HG03354 (cell line): ENCODE data around the gene MEGF6.

Source experiments
- ATAC-seq: cut with Tn5 transposase; IDR thresholded peaks from one replicate; pipeline ENCODE4 v1.9.1; 2021; ENCODE audit warnings: mild to moderate bottlenecking; ENCODE audit not compliant: unreplicated experiment, poor library complexity, severe bottlenecking

MEGF6 gene

DNA sequence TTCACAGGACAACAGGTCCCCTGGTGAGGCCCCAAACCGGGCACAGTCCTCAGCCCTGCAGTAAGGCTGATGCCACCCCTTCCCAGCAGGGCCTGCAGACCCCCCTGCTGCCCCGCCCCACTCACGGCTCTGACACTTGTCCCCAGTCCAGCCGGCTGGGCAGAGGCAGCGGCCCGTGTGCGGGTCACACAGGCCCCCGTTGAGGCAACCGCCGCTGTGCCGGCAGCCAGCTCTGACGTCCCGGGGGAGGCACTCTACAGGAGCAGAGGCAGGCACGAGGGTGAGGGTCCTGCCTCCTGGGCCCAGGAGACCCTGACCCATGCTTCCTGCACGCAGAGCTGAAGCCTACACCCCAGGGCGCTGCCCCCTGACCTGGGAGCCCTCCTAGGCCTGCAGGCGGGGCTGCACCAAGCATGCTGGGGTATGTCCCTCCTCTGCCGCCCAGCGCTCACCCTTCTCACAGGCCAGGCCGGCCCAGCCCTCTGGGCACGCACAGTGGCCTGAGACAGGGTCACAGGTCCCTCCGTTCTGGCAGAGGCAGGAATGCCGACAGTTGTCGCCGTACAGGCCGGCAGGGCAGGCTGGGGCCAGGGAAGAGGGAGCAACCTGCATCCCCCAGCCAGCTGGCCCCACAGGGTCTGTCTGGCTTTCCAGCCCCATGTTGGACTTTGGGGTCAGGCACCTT is 112.9 kb downstream of the MEGF6 start:
- no peak for ATAC-seq

DNA sequence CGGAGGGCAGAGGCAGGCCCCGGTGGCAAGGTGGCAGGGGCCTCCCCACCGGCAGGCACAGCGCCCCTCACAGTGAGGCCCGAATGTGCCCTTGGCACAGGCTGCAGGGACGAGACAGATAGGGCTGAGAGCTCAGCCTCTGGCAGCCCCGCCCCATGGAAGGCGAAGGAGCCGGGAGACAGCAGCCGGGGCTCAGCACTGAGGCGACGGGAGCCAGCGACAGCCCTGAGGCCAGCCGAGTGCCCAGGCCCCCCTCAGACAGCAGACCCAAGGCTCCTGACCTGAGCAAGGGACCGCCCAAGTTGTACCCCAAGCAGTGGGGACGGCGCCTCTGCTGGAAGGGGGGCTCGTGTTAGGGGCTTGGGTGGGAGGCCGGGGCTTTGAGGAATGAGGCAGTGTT is 113.8 kb downstream of the MEGF6 start:
- no peak for ATAC-seq

DNA sequence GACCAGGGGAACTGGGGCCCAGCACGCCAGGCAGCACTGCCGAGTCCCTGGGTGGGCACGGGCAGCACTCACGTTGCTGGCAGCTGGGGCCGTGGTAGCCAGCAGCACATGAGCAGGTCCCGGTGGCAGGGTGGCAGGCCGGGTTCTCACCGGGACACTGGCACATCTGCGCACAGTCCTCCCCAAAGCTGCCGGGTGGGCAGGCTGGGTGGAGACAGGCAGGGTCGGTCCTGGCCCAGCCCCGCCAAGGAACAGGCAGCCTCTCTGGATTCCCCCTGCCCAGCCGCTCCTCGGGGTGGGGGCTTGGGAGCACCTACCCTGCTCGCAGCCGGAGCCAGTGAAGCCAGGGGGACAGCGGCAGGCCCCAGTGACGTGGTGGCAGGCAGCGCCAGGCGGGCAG is 114.4 kb downstream of the MEGF6 start:
- no peak for ATAC-seq

DNA sequence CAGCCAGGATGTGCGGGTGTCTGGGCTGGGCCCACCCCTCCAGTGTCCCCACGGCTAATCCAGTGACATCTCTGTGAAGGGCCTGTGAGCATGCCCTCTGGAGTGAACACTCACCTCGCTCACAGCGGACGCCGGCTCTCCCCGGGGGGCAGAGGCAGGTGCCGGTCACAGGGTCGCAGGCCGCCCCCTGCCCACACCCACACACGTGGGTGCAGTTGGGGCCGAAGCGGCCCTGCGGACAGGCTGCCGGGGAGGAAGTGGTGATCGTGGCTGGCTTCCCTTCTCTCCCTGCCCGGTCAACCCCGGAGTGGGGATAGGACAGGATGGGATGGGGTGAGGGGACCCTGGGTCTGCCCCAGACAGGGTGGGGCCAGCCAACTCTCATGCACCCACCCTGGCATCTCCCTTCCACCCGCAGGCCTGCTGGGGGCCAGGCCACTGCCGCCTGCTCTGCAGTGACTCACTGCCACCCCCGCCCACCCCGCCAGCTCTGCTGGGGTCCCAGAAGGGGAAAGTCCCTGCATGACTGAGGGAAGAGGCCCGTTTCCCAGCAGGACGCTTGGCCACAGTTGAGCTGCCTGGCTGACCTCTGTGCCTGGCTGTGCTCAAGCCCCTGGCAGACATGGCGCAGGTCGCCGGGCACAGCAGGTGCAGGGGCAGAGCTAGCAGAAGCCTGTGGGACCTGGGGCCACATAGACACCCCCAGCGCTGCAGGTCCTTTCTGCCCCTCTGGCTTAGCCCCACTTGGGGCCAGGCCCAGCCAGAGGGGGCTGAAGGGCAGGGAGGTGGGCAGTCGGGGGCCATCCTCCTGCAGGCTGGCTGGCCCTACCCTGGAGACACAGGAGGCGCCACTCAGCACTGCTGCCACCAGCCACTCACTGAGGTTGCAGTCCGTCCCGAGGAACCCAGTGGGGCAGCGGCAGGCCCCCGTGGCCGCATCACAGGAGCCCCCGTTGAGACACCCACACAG is 115.2 kb downstream of the MEGF6 start:
- no peak for ATAC-seq

DNA sequence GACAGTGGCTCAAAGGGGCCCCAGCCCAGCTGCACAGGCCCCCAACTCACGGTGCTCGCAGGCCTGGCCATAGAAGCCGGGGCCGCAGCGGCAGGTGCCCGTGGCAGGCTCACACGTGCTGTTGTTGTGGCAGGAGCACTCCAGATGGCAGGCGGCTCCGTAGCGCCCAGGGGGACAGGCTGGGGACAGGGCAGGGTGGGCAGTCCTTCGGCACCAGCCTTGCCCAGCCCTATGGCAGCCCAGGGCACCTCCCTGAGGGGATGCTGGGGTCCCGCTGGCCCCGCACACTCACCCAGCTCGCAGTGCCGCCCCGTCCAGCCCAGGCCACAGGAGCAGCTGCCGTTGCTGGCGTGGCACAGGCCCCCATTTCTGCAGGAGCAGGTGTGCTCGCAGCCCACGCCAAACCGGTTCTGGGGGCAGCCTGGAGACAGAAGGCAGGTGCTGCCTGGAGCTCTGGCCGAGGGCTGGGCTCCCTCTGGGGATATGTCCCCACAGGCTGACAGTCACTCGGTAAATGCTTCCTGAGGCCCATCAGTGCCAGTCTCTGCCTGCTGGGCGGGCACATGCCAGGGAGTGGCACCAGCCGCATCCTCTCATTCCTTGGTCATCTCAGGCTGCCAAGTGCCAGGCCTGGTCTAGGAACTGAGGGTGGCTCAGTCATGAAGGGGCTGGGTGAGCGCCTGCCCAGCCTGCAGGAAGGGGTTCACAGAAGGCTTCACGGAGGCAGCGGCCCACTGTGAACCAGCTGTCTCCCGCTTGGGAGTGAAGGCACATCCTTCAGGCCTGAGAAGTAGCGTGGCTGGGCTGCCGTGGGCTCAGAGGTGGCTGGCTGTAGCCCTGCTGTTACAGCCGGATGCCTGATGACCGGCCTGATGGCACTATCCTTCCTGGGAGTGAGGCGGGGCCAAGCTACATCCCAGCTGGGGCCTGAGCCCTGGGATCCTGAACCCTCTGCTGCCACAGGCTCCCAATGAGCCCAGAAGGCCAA is 116.7 kb downstream of the MEGF6 start:
- ATAC-seq = no peak

DNA sequence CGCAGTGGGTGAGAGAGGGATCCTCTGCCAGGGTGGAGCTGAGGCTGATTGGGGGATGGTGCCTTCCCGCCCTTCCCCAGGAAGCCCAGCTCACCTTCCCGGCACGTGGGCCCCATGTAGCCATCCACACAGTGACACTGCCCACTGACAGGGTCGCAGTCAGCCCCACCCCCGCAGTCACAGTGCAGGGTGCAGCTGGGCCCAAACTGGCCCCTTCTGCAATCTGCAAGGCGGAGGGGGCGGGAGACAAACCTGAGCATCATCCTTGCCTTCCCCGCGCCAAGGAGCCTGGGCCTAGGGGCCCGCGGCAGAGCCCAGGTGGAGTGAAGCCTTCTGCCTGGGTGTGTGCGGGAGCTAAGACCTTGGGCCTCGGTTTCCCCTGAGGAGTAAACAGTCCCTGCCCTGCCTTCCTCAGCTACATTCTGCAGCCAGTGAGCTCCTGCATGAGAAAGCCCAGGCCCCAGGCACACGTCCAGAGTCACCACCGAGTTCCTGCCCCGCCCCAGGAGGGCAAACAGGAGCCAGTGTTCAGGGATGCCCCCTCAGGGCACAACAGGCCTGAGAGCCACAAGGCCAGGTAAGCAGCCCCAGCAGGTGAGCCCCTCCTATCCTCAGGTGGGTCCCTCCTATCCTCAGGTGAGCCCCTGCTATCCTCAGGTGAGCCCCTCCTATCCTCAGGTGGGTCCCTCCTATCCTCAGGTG is 118.6 kb downstream of the MEGF6 start:
- no peak for ATAC-seq

DNA sequence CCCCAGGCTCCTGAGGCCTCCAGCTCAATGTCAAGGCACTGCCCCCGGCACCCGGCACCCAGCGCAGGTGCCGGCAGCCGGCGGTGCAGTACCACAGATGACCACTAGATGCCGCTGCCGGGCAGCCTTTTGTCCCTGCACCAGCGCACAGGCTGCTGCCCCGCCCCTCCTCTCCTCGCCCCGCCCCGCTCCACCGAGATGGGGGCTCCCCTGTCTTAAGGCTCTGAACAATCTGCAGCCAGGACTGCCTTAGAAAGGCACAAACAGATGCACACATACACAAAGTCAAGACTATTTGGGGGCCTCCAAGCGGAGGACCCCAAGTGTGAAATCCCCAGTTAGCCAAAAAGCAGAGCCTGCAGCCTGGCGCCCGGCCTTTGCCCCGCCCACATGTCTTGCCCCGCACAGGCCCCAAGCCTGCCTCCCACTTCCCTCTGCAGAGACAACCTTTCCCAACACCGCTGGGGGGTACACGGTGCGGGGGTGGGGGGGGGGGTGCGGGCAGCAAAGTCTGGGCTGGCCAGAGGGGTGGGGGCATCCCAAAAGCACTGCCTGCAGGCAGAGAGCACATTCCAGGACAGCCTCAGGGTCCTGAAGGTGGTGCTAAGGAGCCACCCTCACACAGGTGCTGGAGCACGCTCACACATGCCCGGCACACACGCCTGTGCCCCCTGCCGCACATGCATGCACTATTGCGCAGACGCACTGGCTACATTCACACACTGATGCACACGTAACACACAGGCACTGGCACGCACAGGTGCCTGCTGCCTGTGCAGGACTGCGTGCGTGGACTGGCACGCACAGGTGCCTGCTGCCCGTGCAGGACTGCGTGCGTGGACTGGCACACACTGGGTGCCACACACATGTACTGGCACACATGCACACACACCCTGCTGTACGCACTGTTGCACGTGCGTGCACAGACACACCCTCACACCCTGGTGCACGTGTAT is 119.7 kb downstream of the MEGF6 start:
- ATAC-seq = peak; percentile 71

DNA sequence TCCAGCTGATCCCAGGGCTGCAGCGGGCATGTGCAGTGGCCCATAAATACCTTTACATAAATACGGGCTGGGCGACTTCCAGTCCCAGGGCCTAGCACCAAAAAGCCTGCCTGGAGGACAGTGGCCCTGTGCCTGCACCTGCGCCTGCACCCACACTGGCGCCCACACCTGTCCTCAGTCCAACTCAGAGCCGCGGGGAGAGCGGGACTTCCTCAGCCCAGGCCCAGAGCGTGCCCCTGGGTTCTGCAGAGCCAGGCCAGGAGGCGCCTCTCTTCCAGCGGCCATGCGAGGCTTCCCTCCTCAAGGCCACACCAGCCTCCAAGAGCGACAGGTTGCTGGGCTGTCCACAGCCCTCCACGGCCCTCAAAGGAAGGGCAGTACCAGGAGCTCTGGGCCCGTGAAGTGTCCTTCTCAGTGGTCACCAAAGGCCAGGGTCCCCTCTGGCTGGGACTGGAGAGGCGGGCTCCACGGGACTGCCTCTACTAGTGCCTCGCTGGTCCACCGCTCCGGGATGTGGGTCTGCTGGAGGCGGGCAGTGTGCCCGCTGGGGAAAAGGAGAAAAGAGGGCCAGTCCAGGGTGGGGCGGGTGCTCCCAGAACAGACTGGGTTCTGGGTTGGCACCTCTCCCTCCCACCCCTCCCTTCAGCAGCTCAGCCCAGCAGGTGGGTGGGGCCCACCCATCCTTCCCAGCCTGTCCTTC is 121.1 kb downstream of the MEGF6 start:
- no peak for ATAC-seq

DNA sequence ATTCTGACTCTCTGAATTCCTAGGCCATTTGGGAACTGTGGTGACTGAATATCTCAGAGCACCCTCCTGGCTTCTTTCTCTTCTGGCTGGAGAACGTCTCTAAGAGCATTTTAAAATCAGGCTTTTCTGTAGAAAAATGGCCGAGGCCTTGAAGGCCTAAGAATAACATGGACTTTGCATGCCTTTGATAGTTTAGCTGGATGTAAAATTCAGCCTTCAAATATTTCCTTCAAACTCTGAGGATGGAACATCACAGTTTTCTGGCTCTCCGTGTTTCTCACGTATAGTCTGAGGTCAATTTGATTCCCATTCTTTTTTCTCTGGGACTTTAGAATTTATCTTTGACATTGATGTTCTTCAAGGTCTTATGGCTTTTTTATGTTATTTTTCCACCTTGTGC is 122.9 kb downstream of the MEGF6 start:
- ATAC-seq = no peak

DNA sequence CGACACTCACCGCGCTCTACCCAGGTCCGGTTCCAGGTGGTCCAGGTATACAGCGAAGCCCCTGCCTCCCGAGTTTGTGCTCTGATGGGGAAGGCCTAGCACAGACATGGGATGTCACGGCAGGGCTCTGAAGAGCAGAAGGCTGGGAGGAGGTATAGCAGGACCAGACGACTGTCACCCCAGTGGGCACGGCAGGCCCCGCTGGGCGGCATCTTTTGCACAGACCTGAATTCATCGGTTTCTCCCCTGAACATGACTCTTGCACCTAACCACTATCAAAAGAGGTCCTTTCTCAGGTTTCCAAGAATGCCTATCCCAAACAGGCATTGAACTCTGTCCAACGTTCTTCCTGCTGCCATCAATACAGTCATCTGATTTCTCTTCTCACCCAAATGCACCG is 126.3 kb downstream of the MEGF6 start:
- no peak for ATAC-seq

DNA sequence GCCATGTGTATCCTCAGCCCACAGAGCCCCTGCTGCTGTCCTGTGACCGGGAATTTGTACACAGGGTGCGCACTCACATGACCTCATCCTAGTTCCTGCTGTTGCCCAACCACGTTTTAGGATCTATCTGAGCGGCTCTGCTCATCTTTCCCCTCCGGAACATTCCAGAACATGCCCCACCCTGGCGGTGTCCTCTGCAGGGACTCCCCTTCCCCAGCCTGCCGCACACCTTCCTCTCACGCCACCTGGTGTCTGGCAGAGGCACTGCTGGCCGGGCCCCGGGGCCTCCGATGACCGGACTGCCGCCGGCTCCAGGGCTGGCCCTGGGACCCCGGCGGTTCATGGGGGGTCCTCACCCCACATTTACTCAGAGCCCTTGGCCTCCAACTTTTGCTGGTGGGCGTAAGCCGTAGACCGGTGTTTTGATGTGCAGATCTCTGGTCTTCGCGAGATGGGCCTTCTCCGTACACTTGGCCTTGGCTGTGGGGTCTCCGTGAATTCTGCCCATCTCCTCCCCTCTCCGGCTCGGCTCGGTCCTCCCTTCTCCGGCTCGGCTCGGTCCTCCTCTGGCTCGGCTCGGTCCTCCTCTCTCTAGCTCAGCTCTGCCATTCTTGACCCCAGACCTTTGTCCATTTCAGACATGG is 127.4 kb downstream of the MEGF6 start:
- ATAC-seq = no peak

DNA sequence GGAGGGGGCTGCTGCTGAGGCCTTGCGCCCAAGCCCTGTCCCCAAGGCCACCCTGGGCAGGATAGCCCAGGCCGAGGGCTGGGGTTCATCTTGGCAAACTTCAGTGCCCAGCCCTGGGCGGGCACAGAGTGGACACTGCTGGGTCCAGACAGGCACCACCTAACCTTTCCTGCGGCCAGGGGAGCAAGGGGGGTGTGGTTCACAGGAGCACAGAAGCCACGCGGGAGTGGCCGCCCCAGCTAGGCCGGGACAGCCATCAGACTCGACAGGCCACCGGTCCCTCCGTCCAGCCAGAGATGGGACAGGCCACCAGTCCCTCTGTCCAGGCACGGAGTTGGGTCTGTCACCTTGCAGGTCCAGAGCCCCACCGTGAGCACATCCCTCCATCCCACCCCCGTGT is 127.9 kb downstream of the MEGF6 start:
- ATAC-seq = no peak

DNA sequence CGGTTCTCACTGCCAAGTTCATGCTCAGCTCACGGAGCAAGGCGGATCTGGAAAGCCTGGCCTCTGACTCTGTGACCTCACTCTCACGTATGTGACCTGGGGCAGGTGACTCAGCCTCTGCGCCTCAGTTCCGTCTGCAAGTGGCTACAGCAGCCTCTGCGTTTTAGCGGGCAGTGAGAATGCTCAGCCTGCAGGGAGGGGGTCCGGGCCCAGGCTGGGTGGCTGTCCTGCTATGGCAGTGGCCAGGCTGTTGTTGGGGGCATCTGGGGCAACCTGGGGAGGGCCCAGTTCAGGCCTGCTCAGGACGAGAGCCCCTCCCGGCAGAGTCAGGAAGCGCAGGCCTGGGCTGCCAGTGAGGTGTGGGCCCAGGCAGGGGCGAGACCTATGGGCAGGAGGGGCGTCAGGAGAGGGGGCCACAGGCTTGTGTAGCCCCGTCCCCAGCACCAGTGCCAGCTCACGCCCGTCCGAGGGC is 128.9 kb downstream of the MEGF6 start:
- ATAC-seq = no peak

DNA sequence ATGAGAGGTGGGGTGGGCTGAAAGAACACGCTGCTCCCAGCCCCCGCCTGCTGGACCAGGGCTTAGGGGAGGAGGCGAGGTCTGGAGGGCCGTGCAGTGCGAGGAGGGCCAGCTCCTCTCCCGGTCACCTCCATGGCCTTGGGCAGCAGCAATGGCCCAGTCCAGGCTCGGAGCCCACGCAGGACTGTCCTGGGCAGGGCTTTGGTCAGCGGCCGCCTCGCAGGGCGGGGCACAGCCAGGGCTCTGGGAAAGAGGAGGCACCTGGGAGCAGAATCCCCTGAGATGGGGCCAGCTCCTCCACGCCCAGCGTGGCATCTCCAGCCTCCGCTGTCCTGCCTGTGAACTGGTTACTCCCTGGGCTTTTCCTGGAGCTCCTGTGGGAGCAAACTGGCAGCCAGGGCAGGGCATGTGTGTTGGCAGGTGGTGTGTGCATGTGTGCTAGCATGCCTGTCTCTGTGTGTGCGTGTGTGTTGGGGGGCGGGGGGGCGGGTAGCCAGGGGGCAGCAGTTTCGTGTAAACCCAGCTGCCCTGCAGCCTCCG is 129.4 kb downstream of the MEGF6 start:
- no peak for ATAC-seq

DNA sequence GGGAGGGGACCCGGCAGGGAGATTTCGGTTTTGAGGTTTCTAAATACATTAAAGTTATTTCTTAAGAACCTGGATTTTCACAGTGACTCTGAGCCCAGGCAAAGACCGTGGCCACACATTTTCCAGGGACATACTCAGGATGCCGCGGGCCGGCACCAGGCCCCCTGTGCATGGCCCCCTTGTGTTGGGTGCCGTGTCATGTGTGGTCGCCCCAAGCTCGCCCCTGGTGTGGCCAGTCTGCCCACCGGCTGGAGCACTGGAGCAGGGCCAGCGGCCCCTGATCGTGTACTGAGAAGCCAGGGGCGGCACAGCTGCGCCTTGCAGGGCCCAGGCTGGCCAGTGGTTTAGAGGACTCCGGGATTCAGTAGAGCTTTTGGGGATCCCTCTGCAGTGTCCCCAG is 130.3 kb downstream of the MEGF6 start:
- ATAC-seq = no peak

DNA sequence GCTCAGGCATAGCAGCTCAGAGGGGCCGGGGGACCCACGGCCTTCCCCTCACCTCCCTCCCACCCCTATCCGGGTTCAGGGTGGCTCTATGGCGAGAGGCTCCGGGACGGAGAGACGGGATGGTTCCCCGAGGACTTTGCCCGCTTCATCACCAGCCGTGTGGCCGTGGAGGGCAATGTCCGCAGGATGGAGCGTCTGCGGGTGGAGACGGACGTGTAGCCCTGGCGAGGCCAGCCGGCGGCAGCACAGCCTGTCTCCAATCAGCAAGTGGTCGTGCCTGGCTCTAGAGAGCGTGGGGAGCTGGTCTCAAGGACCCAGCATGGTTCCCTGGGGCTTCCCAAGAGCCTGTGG is 131.0 kb downstream of the MEGF6 start:
- no peak for ATAC-seq
